Naive thymus-derived CD4-positive, alpha-beta T cell (primary cell): Measurements from ENCODE around the gene SGSH. TPM values are rescaled to one million over a fixed set of nuclear protein-coding genes. Genes with fewer than 3 reads are reported as not detected.

ENCODE experiments used
- ATAC-seq: fragments of 150-1000 bp; cut with Tn5 transposase; 2 replicates; pipeline ENCODE4 v1.10.0; 2021; ENCODE audit warnings: mild to moderate bottlenecking, moderate library complexity
- CTCF ChIA-PET: fragments of 350-600 bp; sonication (Branson Sonifier 250); formaldehyde crosslinking; loops from one replicate; lab custom pipeline; 2021; ENCODE audit warnings: antibody characterized with exemption; lab: Charles Lee
- POLR2A ChIA-PET: fragments of 350-600 bp; sonication (Branson Sonifier 250); formaldehyde crosslinking; loops from one replicate; lab custom pipeline; 2021; ENCODE audit warnings: antibody characterized with exemption, inconsistent platforms; lab: Charles Lee
- DNase-seq, 9 donors: peaks; one replicate each; pipeline versions ENCODE4 v3.0.0 to v3.0.0-alpha.2; 2020 to 2022; ENCODE audit warnings: mixed read lengths in 1 of 9
- H3K27ac ChIP-seq: one replicate; pipeline ENCODE4 v1.7.0; 2013; ENCODE audit warnings: mild to moderate bottlenecking, low read depth, low read length, moderate library complexity
- H3K27me3 ChIP-seq, 2 donors: one replicate each; pipeline ENCODE4 v1.7.0; 2013; ENCODE audit warnings: low read length in 2 of 2, mild to moderate bottlenecking in 2 of 2, moderate library complexity in 2 of 2; ENCODE audit not compliant: control insufficient read depth in 2 of 2, insufficient read depth in 2 of 2
- H3K36me3 ChIP-seq, 3 experiments: 1 replicate in 2 of 3; 2 replicates in 1 of 3; pipeline ENCODE4 v1.7.0; 2013; ENCODE audit warnings: low read length in 3 of 3, mild to moderate bottlenecking in 3 of 3, moderate library complexity in 1 of 3; ENCODE audit not compliant: insufficient read depth in 3 of 3, control insufficient read depth in 2 of 3
- H3K4me1 ChIP-seq, 2 donors: one replicate each; pipeline ENCODE4 v1.7.0; 2013; ENCODE audit warnings: low read length in 2 of 2, mild to moderate bottlenecking in 2 of 2, moderate library complexity in 1 of 2; ENCODE audit not compliant: control insufficient read depth in 2 of 2, insufficient read depth in 2 of 2
- H3K4me3 ChIP-seq: 2 replicates; pipeline ENCODE4 v1.7.0; 2013; ENCODE audit warnings: mild to moderate bottlenecking, low read length
- H3K9me3 ChIP-seq, 3 experiments: 1 replicate in 2 of 3; 2 replicates in 1 of 3; pipeline ENCODE4 v1.7.0; 2013; ENCODE audit warnings: low read length in 3 of 3; ENCODE audit not compliant: control insufficient read depth in 2 of 3
- H3K27ac Mint-ChIP-seq, 9 donors: one replicate each; pipeline ENCODE4 v1.8.0; 2020 to 2022; ENCODE audit warnings: mixed read lengths in 9 of 9, mild to moderate bottlenecking in 8 of 9, moderate library complexity in 5 of 9, inconsistent platforms in 2 of 9
- H3K27me3 Mint-ChIP-seq, 5 donors: one replicate each; pipeline ENCODE4 v1.8.0; 2021 to 2022; ENCODE audit warnings: mixed read lengths in 5 of 5, mild to moderate bottlenecking in 1 of 5
- H3K36me3 Mint-ChIP-seq, 5 donors: one replicate each; pipeline ENCODE4 v1.8.0; 2020 to 2022; ENCODE audit warnings: mixed read lengths in 5 of 5, mild to moderate bottlenecking in 3 of 5, inconsistent platforms in 1 of 5
- H3K4me1 Mint-ChIP-seq, 7 donors: one replicate each; pipeline ENCODE4 v1.8.0; 2020 to 2022; ENCODE audit warnings: mixed read lengths in 7 of 7, mild to moderate bottlenecking in 3 of 7, inconsistent platforms in 1 of 7
- H3K4me3 Mint-ChIP-seq, 10 donors: one replicate each; pipeline ENCODE4 v1.8.0; 2020 to 2022; ENCODE audit warnings: mild to moderate bottlenecking in 10 of 10, mixed read lengths in 10 of 10, moderate library complexity in 6 of 10, inconsistent platforms in 2 of 10
- H3K9me3 Mint-ChIP-seq, 11 donors: one replicate each; pipeline ENCODE4 v1.8.0; 2020 to 2022; ENCODE audit warnings: mixed read lengths in 11 of 11, mild to moderate bottlenecking in 4 of 11, inconsistent platforms in 1 of 11, moderate library complexity in 1 of 11
- intact Hi-C, 2 donors: fragments of 100-400 bp; cut with micrococcal nuclease; formaldehyde crosslinking; loops; one replicate each; pipeline ENCODE4 v1.15.1; 2023
- polyA plus RNA-seq, 2 donors: library from polyadenylated mRNA; unstranded; fragments of 300-500 nt; fragmentation: Illumina TruSeq; gene quantifications; one replicate each; pipeline ENCODE4 v1.2.3, GENCODE V29; 2021
- total RNA-seq, 6 experiments: library from RNA in 5 of 6; stranded (reverse) in 5 of 6; gene quantifications; 1 replicate in 5 of 6; 2 replicates in 1 of 6; pipeline ENCODE4 v1.2.3 and lab custom pipeline; 2021 to 2026

The SGSH gene
- total and polyA plus RNA-seq, 7 experiments from 2014 or later: 31.1 to 181 (median 116) TPM

GRCh38 chr17:80236911-80237310, 16.8 kb upstream of the SGSH start:
- H3K36me3 Mint-ChIP-seq: peaks cover 14 to 56% (median 43%) of the 10 kb centered on the region in 5 donors
- H3K4me1 Mint-ChIP-seq: no peaks in the 10 kb centered on the region
- Histone ChIP-seq H3K4me3 (no peak overlapping the region), H3K36me3 (peaks cover 4 to 66% (median 7%) of the 10 kb centered on the region in 3 experiments), H3K27me3 (no peaks in the 10 kb centered on the region), H3K9me3 (peaks cover 0 to 18% (median 0%) of the 10 kb centered on the region in 3 experiments), H3K27ac (no peak overlapping the region), H3K4me1 (no peaks in the 10 kb centered on the region)
- H3K27me3 Mint-ChIP-seq: no peaks in the 10 kb centered on the region
- intact Hi-C loops: no loop called here
- no peak for DNase-seq
- CTCF ChIA-PET: interaction anchor here (1.6 kb wide), 1 partner anchor 41 kb away, joined by 4 read pairs; no protein-coding TSS in a partner anchor
- peaks cover 0 to 25% (median 11%) of the 10 kb centered on the region in 11 donors for H3K9me3 Mint-ChIP-seq
- POLR2A ChIA-PET: no interaction called here
- H3K4me3 Mint-ChIP-seq: no peak overlapping the region
- H3K27ac Mint-ChIP-seq: no peak overlapping the region
- ATAC-seq: no peak

- Histone ChIP-seq H3K4me1 (no peaks in the 10 kb centered on the region), H3K27me3 (no peaks in the 10 kb centered on the region), H3K4me3 (no peak overlapping the region), H3K36me3 (peaks cover 0 to 68% (median 7%) of the 10 kb centered on the region in 3 experiments), H3K27ac (no peak overlapping the region), H3K9me3 (peaks cover 0 to 18% (median 0%) of the 10 kb centered on the region in 3 experiments)
- ChIA-PET CTCF (no interaction called here), POLR2A (interaction anchor here (1.1 to 1.8 kb wide), 2 partner anchors 14 to 127 kb away, joined by 3 to 5 read pairs; partner anchors contain the start of genes SGSH and SLC26A11)
- ATAC-seq (no peak), DNase-seq (no peak)
- no peak overlapping the region for H3K4me3 Mint-ChIP-seq
- H3K36me3 Mint-ChIP-seq: peaks cover 17 to 71% (median 51%) of the 10 kb centered on the region in 5 donors
- no peak overlapping the region for H3K27ac Mint-ChIP-seq
- H3K9me3 Mint-ChIP-seq: peaks cover 0 to 34% (median 17%) of the 10 kb centered on the region in 11 donors
- H3K27me3 Mint-ChIP-seq: no peaks in the 10 kb centered on the region
- peaks cover 0 to 2% (median 0%) of the 10 kb centered on the region in 7 donors for H3K4me1 Mint-ChIP-seq
- intact Hi-C loops: no loop called here
Observed at GRCh38 chr17:80233202-80233601, 13.1 kb upstream of the SGSH start.

- H3K4me3 ChIP-seq: no peak overlapping the region
- Mint-ChIP-seq H3K4me1 (peaks cover 0 to 2% (median 0%) of the 10 kb centered on the region in 7 donors), H3K27ac (peak overlapping the region in 1 of 9 donors; percentile 10), H3K27me3 (no peaks in the 10 kb centered on the region), H3K9me3 (peaks cover 0 to 34% (median 17%) of the 10 kb centered on the region in 11 donors), H3K4me3 (no peak overlapping the region), H3K36me3 (peaks cover 17 to 65% (median 46%) of the 10 kb centered on the region in 5 donors)
- peaks cover 0 to 65% (median 2%) of the 10 kb centered on the region in 3 experiments for H3K36me3 ChIP-seq
- intact Hi-C loops: no loop called here
- ATAC-seq: no peak
- H3K4me1 ChIP-seq: no peaks in the 10 kb centered on the region
- no peak for DNase-seq
- ChIA-PET POLR2A (interaction anchor here (1.1 to 1.8 kb wide), 2 partner anchors 13 to 128 kb away, joined by 3 to 5 read pairs; partner anchors contain the start of genes SGSH and SLC26A11), CTCF (interaction anchor here (0.8 kb wide), 1 partner anchor 413 kb away, joined by 3 read pairs; no protein-coding TSS in a partner anchor)
- no peaks in the 10 kb centered on the region for H3K27me3 ChIP-seq
- peaks cover 0 to 18% (median 0%) of the 10 kb centered on the region in 3 experiments for H3K9me3 ChIP-seq
- no peak overlapping the region for H3K27ac ChIP-seq
Observed at GRCh38 chr17:80232438-80232837, 12.3 kb upstream of the SGSH start.

- no peak for ATAC-seq
- Histone ChIP-seq H3K36me3 (peaks cover 0 to 42% (median 0%) of the 10 kb centered on the region in 3 experiments), H3K4me3 (no peak overlapping the region), H3K4me1 (no peaks in the 10 kb centered on the region), H3K27ac (no peak overlapping the region), H3K27me3 (no peaks in the 10 kb centered on the region), H3K9me3 (peaks cover 0 to 18% (median 0%) of the 10 kb centered on the region in 3 experiments)
- Mint-ChIP-seq H3K36me3 (peaks cover 12 to 50% (median 33%) of the 10 kb centered on the region in 5 donors), H3K9me3 (peaks cover 0 to 28% (median 14%) of the 10 kb centered on the region in 11 donors), H3K4me1 (peaks cover 0 to 6% (median 0%) of the 10 kb centered on the region in 7 donors), H3K27me3 (no peaks in the 10 kb centered on the region), H3K27ac (no peak overlapping the region), H3K4me3 (no peak overlapping the region)
- no peak for DNase-seq
- CTCF ChIA-PET: no interaction called here
- intact Hi-C loops: no loop called here
- POLR2A ChIA-PET: interaction anchor here (0.7 to 0.8 kb wide), 2 partner anchors 23 to 199 kb away, joined by 3 read pairs; no protein-coding TSS in a partner anchor
Observed at GRCh38 chr17:80229011-80229410, 8.9 kb upstream of the SGSH start.

- POLR2A ChIA-PET: interaction anchor here (0.7 kb wide), 1 partner anchor 200 kb away, joined by 3 read pairs; no protein-coding TSS in a partner anchor
Observed at GRCh38 chr17:80228477-80228876, 8.3 kb upstream of the SGSH start.

GRCh38 chr17:80227666-80228065, 7.5 kb upstream of the SGSH start:
- Histone ChIP-seq H3K36me3 (peaks cover 0 to 37% (median 0%) of the 10 kb centered on the region in 3 experiments), H3K4me1 (no peaks in the 10 kb centered on the region), H3K4me3 (no peak overlapping the region), H3K27ac (no peak overlapping the region), H3K9me3 (peaks cover 0 to 6% (median 0%) of the 10 kb centered on the region in 3 experiments), H3K27me3 (no peaks in the 10 kb centered on the region)
- no peak for DNase-seq
- ChIA-PET POLR2A (no interaction called here), CTCF (no interaction called here)
- Mint-ChIP-seq H3K4me1 (peaks cover 0 to 17% (median 9%) of the 10 kb centered on the region in 7 donors), H3K27ac (no peak overlapping the region), H3K27me3 (no peaks in the 10 kb centered on the region), H3K9me3 (peaks cover 0 to 17% (median 8%) of the 10 kb centered on the region in 11 donors), H3K36me3 (peaks cover 7 to 40% (median 23%) of the 10 kb centered on the region in 5 donors), H3K4me3 (no peak overlapping the region)
- intact Hi-C loops: no loop called here
- ATAC-seq: no peak

More at GRCh38 chr17:80228477-80228876, 8.3 kb upstream of the SGSH start:
- Histone ChIP-seq H3K27ac (no peak overlapping the region), H3K36me3 (peaks cover 0 to 39% (median 0%) of the 10 kb centered on the region in 3 experiments), H3K27me3 (no peaks in the 10 kb centered on the region), H3K4me3 (no peak overlapping the region), H3K9me3 (peaks cover 0 to 15% (median 0%) of the 10 kb centered on the region in 3 experiments), H3K4me1 (no peaks in the 10 kb centered on the region)
- CTCF ChIA-PET: no interaction called here
- H3K4me3 Mint-ChIP-seq: no peak overlapping the region
- peaks cover 0 to 24% (median 14%) of the 10 kb centered on the region in 11 donors for H3K9me3 Mint-ChIP-seq
- ATAC-seq (no peak), DNase-seq (no peak)
- H3K4me1 Mint-ChIP-seq: peaks cover 0 to 10% (median 1%) of the 10 kb centered on the region in 7 donors
- H3K27me3 Mint-ChIP-seq: no peaks in the 10 kb centered on the region
- H3K36me3 Mint-ChIP-seq: peaks cover 12 to 45% (median 29%) of the 10 kb centered on the region in 5 donors
- no peak overlapping the region for H3K27ac Mint-ChIP-seq
- intact Hi-C loops: no loop called here
